ENCODE measurements around the gene CLRN1.

The CLRN1 gene, protein sequence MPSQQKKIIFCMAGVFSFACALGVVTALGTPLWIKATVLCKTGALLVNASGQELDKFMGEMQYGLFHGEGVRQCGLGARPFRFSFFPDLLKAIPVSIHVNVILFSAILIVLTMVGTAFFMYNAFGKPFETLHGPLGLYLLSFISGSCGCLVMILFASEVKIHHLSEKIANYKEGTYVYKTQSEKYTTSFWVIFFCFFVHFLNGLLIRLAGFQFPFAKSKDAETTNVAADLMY

DNA sequence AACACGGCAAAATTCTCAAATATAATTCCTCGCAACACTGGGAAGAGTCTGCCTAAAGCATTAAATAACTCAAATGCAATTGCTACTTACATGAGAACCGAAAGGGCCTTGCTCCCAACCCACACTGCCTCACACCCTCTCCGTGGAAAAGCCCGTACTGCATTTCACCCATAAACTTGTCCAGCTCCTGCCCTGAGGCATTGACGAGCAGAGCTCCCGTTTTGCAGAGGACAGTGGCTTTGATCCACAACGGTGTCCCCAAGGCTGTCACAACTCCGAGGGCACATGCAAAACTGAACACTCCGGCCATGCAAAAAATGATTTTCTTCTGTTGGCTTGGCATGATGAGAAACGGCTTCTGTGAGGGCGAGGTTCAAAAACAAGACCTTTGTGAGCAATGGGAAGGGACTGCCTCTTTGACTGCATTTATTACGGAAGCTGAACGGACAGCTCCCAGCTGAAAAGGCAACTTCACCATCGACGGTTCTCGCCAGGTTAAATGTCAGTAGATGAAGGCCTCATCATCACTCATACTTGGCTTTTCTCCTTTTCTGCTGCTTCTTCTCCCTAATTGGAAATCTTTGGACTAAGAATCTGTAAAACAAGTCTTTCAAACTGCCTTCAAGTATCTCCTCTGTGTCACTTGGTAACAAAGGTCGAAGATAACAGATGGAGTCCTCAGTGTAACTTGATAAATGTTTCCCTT lies at the start of gene CLRN1:
Gene CLRN1 (minus strand): TSS at position 362 of the 706 bp plus-strand sequence. CDS start 19 bp downstream, at position 343.
- TF ChIP-seq SUZ12 (IDR thresholded peaks at IDR 0.05; ENCODE audit: extremely low read depth, insufficient read depth, insufficient read length): no peak
- no peak for TF ChIP-seq ZNF274 (IDR thresholded peaks at IDR 0.05; ENCODE audit: low read depth, low read length)
- no peak for TF ChIP-seq YY1 (IDR thresholded peaks at IDR 0.05; ENCODE audit: insufficient read depth, insufficient read length)
- Histone ChIP-seq H3K9ac (ENCODE audit: insufficient read length, low read depth) (no peak within 1 kb of the TSS), H3K9me3 (ENCODE audit: insufficient read depth, low read length) (no peaks in the 10 kb centered on the region), H3K27me3 (ENCODE audit: insufficient read depth, insufficient read length) (no peaks in the 10 kb centered on the region), H3K4me3 (ENCODE audit: insufficient read length, low read depth) (no peak within 1 kb of the TSS), H3K36me3 (ENCODE audit: insufficient read depth, insufficient read length, low read length) (no peaks in the 10 kb centered on the region), H3K4me1 (ENCODE audit: insufficient read depth, insufficient read length) (peaks cover 5% of the 10 kb centered on the region)
- DNase-seq (ENCODE audit: low read depth, low spot score): no peak

DNA sequence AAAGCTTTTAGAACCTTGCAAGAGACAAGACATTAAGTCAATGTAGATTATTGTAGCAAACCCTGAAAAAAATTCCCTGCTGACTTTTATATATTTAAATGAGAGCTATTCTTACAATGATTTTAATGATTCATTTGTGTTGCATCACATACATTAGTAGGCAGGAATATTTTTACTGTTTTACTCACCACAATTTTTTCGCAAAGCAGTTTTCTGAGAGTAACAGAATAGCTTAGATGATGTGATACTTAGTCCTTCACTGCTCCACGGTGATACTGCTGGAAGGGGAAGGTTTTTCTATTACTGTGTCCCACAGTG lies 43.9 kb upstream of the CLRN1 start:
- Histone ChIP-seq H3K36me3 (ENCODE audit: insufficient read depth, insufficient read length, low read length) (no peaks in the 10 kb centered on the region), H3K27me3 (ENCODE audit: insufficient read depth, insufficient read length) (no peaks in the 10 kb centered on the region), H3K4me3 (ENCODE audit: insufficient read length, low read depth) (no peak overlapping the region), H3K4me1 (ENCODE audit: insufficient read depth, insufficient read length) (no peaks in the 10 kb centered on the region), H3K9me3 (ENCODE audit: insufficient read depth, low read length) (no peaks in the 10 kb centered on the region), H3K9ac (ENCODE audit: insufficient read length, low read depth) (no peak overlapping the region)
- TF ChIP-seq ZNF274 (IDR thresholded peaks at IDR 0.05; ENCODE audit: low read depth, low read length) (no peak), SUZ12 (IDR thresholded peaks at IDR 0.05; ENCODE audit: extremely low read depth, insufficient read depth, insufficient read length) (no peak), YY1 (IDR thresholded peaks at IDR 0.05; ENCODE audit: insufficient read depth, insufficient read length) (no peak)
- no peak for DNase-seq (ENCODE audit: low read depth, low spot score)

DNA sequence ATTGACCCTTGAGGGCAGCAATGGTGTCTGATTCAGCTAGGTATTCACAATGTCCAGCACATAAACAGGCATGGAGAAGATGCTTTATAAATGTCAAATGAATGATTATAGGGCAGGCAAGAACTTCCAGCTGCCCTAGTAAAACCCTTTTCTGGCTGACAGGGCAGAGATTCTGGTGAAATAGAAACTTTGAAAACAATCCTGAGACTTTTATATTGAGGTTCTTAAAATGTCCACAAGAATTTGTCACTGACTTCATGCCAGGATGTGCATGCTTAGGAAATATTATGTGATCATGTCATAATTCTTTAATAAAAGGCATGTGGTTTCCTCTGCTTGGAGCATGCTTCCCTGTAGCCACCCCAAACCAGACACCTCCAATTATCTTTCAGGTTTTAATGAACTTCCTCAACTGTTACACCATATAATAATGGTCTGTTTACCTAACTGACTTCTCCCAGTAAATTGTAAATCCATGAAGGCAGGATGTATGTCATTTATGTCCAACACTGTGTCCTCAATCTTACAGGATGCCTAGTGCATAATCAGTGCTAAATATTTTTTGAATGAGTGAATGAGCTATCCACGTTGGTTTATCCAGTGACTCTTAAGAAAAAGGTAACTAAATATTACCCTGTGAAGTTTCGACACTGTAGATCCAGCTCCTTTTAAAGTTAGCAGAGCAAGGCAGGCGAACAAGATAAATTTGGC lies 43.4 kb upstream of the CLRN1 start:
- TF ChIP-seq SUZ12 (IDR thresholded peaks at IDR 0.05; ENCODE audit: extremely low read depth, insufficient read depth, insufficient read length) (no peak), YY1 (IDR thresholded peaks at IDR 0.05; ENCODE audit: insufficient read depth, insufficient read length) (no peak), ZNF274 (IDR thresholded peaks at IDR 0.05; ENCODE audit: low read depth, low read length) (no peak)
- no peaks in the 10 kb centered on the region for H3K9me3 ChIP-seq (ENCODE audit: insufficient read depth, low read length)
- no peaks in the 10 kb centered on the region for H3K36me3 ChIP-seq (ENCODE audit: insufficient read depth, insufficient read length, low read length)
- no peak for DNase-seq (ENCODE audit: low read depth, low spot score)
- H3K27me3 ChIP-seq (ENCODE audit: insufficient read depth, insufficient read length): no peaks in the 10 kb centered on the region
- no peak overlapping the region for H3K4me3 ChIP-seq (ENCODE audit: insufficient read length, low read depth)
- H3K4me1 ChIP-seq (ENCODE audit: insufficient read depth, insufficient read length): no peaks in the 10 kb centered on the region
- no peak overlapping the region for H3K9ac ChIP-seq (ENCODE audit: insufficient read length, low read depth)

DNA sequence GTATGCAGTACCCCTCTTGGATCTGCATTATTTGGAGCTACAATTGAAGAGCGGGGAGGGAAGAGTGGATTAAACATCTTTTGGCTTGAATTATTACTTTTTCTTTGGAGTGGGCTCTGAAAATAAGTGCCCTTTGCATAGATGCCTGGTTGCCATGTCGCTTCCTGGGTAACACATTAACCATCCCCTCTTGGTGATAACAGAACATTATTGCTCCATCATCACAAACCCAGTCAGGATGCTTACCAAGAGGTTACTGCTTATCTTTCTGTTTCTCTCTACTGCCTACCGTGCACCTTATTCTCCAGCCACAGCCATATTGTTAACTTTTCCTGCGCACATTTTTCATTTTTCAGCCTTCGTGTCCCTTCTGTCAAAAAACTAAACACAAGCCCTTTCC lies 42.7 kb upstream of the CLRN1 start:
- TF ChIP-seq YY1 (IDR thresholded peaks at IDR 0.05; ENCODE audit: insufficient read depth, insufficient read length) (no peak), ZNF274 (IDR thresholded peaks at IDR 0.05; ENCODE audit: low read depth, low read length) (no peak), SUZ12 (IDR thresholded peaks at IDR 0.05; ENCODE audit: extremely low read depth, insufficient read depth, insufficient read length) (no peak)
- no peak overlapping the region for H3K4me3 ChIP-seq (ENCODE audit: insufficient read length, low read depth)
- no peaks in the 10 kb centered on the region for H3K27me3 ChIP-seq (ENCODE audit: insufficient read depth, insufficient read length)

DNA sequence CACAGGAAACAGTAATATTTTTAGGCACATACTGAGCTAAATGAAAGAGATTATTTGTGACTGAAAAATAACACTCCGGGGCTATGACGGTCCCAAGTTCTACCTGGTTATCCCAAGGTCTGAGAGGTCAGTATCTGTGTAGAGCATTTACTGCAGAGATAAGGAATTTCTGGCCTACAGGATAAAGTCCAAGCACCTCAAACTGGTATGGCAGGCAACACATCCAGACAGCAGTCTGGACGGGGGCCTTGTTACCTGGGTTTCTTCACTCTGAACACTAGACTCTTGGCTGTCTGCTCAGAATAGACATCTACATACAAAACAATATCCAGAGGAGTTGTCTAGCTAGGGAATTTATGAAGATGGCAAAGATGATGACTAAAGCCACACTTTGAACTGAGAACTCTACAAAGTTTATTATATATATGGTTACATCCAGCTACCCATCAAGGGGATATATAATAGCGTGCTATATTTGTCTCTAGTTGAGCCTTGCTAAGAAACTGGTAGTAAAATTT lies 42.0 kb upstream of the CLRN1 start:
- DNase-seq (ENCODE audit: low read depth, low spot score): no peak
- no peak for TF ChIP-seq SUZ12 (IDR thresholded peaks at IDR 0.05; ENCODE audit: extremely low read depth, insufficient read depth, insufficient read length)
- TF ChIP-seq YY1 (IDR thresholded peaks at IDR 0.05; ENCODE audit: insufficient read depth, insufficient read length): no peak
- no peak for TF ChIP-seq ZNF274 (IDR thresholded peaks at IDR 0.05; ENCODE audit: low read depth, low read length)
- no peaks in the 10 kb centered on the region for H3K4me1 ChIP-seq (ENCODE audit: insufficient read depth, insufficient read length)
- H3K9ac ChIP-seq (ENCODE audit: insufficient read length, low read depth): no peak overlapping the region
- H3K9me3 ChIP-seq (ENCODE audit: insufficient read depth, low read length): peaks cover 8% of the 10 kb centered on the region; the same call in 1 of the 2 replicates
- no peak overlapping the region for H3K4me3 ChIP-seq (ENCODE audit: insufficient read length, low read depth)
- H3K27me3 ChIP-seq (ENCODE audit: insufficient read depth, insufficient read length): no peaks in the 10 kb centered on the region
- H3K36me3 ChIP-seq (ENCODE audit: insufficient read depth, insufficient read length, low read length): no peaks in the 10 kb centered on the region

More for the DNA sequence above, 42.7 kb upstream of the CLRN1 start:
- Histone ChIP-seq H3K9me3 (ENCODE audit: insufficient read depth, low read length) (peaks cover 1% of the 10 kb centered on the region; the same call in 1 of the 2 replicates), H3K9ac (ENCODE audit: insufficient read length, low read depth) (no peak overlapping the region), H3K36me3 (ENCODE audit: insufficient read depth, insufficient read length, low read length) (no peaks in the 10 kb centered on the region), H3K4me1 (ENCODE audit: insufficient read depth, insufficient read length) (no peaks in the 10 kb centered on the region)
- DNase-seq (ENCODE audit: low read depth, low spot score): no peak

DNA sequence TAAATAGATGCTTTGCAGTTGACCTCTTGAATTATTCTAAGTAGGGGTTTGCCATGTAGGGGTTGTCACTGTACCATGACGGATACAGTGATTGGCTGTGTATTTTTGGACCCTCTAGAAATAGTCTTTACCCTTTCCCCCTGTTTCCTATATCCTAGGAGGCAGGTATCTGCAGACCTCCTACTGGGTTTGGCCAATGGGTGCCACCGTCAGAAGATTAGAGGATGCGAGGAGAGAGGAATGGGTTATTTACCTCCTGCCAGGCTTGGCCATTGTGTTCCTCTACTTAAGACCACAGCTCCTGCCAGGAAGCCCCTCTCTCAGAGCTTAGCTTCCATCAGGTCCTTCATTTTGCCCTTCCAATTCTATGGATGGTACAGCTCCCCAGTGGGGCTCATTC lies 40.2 kb upstream of the CLRN1 start:
- DNase-seq (ENCODE audit: low read depth, low spot score): no peak
- no peak overlapping the region for H3K9ac ChIP-seq (ENCODE audit: insufficient read length, low read depth)
- H3K4me1 ChIP-seq (ENCODE audit: insufficient read depth, insufficient read length): no peaks in the 10 kb centered on the region
- peaks cover 9% of the 10 kb centered on the region; the same call in 1 of the 2 replicates for H3K9me3 ChIP-seq (ENCODE audit: insufficient read depth, low read length)
- H3K27me3 ChIP-seq (ENCODE audit: insufficient read depth, insufficient read length): no peaks in the 10 kb centered on the region
- TF ChIP-seq YY1 (IDR thresholded peaks at IDR 0.05; ENCODE audit: insufficient read depth, insufficient read length) (no peak), ZNF274 (IDR thresholded peaks at IDR 0.05; ENCODE audit: low read depth, low read length) (no peak), SUZ12 (IDR thresholded peaks at IDR 0.05; ENCODE audit: extremely low read depth, insufficient read depth, insufficient read length) (no peak)
- H3K36me3 ChIP-seq (ENCODE audit: insufficient read depth, insufficient read length, low read length): no peaks in the 10 kb centered on the region
- H3K4me3 ChIP-seq (ENCODE audit: insufficient read length, low read depth): no peak overlapping the region

DNA sequence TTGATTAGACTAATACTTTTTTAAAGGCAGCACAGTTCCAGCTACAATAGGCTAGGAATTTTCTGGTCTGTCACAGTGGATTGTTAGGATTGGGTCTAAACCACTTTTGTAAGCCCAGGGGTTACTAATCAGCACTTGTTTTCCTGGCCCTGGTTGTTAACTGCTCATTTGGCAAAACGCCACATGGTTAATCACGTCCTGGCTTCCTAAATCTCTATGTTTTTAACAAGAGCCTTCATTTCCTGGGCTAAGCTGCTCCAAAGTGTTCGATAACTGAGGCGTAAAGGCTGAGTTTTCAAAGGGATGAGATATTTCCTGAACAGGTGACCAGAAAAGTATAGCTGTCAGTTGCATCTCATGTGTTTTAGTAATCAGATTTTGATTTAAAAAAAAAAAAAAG lies 38.9 kb upstream of the CLRN1 start:
- Histone ChIP-seq H3K9ac (ENCODE audit: insufficient read length, low read depth) (no peak overlapping the region), H3K4me3 (ENCODE audit: insufficient read length, low read depth) (no peak overlapping the region), H3K4me1 (ENCODE audit: insufficient read depth, insufficient read length) (no peaks in the 10 kb centered on the region), H3K36me3 (ENCODE audit: insufficient read depth, insufficient read length, low read length) (no peaks in the 10 kb centered on the region), H3K27me3 (ENCODE audit: insufficient read depth, insufficient read length) (no peaks in the 10 kb centered on the region), H3K9me3 (ENCODE audit: insufficient read depth, low read length) (peaks cover 9% of the 10 kb centered on the region; the same call in 1 of the 2 replicates)
- DNase-seq (ENCODE audit: low read depth, low spot score): no peak
- TF ChIP-seq ZNF274 (IDR thresholded peaks at IDR 0.05; ENCODE audit: low read depth, low read length) (no peak), SUZ12 (IDR thresholded peaks at IDR 0.05; ENCODE audit: extremely low read depth, insufficient read depth, insufficient read length) (no peak)

Measured in NT2/D1 (cell line).